GM12892 (cell line): ENCODE measurements around the gene PHACTR3.

Experiments
- POLR2A ChIP-seq: IDR thresholded peaks from 2 replicates; pipeline ENCODE4 v1.6.1; 2011; ENCODE audit warnings: low read depth, low read length, control low read depth
- POLR2AphosphoS5 ChIP-seq: IDR thresholded peaks from 2 replicates; pipeline ENCODE4 v1.6.1; 2011; ENCODE audit warnings: low read depth, low read length, control low read depth
- TAF1 ChIP-seq: IDR thresholded peaks from 2 replicates; pipeline ENCODE4 v1.6.1; 2011; ENCODE audit warnings: low read depth, mild to moderate bottlenecking, control low read depth, low read length, borderline replicate concordance

DNA sequence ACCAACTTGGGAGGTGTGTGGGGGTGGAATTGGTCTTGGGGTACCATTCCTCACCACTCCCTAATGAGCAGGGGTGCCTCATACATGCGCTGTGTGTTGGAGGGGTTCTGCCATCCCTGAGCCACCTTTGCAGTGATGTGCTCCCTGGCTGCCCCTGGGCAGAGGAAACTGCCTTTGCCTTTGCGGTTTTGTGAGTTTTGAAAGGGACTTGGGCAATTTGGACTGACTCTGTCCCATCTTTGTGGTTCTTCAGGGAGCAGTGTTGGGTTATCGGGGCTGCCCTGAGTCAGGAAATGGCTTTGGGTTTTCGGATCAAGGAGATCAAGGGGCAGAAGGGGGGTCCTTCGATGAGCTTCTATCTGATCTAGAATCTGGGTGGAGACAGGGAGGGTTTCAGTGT is 3.9 kb upstream of the PHACTR3 start:
- TF ChIP-seq POLR2A (no peak), POLR2AphosphoS5 (no peak), TAF1 (no peak)
